ENCODE data around the gene SGCD.

DNA sequence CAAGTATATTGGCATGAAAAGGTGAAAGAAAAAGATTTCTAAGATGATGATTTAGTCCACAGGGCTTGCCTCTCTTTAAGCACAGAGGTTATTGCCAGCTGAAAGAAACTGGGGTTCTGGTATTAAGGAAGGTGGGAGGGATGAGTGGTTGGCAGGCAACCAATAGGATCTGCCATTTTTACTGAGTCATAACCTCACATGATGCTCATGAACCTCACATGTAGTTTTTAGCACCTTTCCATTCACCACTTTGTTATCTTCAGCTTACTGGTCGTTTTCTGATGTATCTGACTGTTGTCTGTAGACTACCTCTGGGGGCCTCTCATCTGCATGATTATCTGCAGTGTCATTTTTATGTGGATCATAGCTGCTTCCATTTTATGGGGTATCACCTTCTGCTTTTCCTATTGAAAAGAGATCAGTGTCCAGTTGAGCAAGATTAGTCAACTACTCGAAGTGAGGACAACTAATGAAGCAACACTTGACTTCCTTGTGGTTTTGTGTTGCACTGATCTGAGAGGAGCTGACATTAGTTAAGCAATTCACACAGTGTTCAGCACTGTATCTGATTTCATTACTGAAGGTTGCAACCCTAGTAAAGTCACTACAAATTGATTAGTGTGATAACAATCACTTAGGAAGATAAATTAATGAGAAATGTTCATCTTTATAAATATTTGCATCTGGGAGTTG lies 186.3 kb downstream of the SGCD start:
- TF ChIP-seq, protein P1, sequence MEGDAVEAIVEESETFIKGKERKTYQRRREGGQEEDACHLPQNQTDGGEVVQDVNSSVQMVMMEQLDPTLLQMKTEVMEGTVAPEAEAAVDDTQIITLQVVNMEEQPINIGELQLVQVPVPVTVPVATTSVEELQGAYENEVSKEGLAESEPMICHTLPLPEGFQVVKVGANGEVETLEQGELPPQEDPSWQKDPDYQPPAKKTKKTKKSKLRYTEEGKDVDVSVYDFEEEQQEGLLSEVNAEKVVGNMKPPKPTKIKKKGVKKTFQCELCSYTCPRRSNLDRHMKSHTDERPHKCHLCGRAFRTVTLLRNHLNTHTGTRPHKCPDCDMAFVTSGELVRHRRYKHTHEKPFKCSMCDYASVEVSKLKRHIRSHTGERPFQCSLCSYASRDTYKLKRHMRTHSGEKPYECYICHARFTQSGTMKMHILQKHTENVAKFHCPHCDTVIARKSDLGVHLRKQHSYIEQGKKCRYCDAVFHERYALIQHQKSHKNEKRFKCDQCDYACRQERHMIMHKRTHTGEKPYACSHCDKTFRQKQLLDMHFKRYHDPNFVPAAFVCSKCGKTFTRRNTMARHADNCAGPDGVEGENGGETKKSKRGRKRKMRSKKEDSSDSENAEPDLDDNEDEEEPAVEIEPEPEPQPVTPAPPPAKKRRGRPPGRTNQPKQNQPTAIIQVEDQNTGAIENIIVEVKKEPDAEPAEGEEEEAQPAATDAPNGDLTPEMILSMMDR (conservative IDR thresholded peaks at IDR 0.05; ENCODE audit: low read length) = no peak
- TF ChIP-seq EZH2phosphoT487 (IDR thresholded peaks at IDR 0.05; ENCODE audit: borderline replicate concordance, low read depth, low read length) = no peak

All from OCI-LY7 (cell line).